HTERT RPE-1 (cell line): ENCODE results near the gene RNF4.

Experiments
- in situ Hi-C: fragments of 300-500 bp; cut with MboI; formaldehyde crosslinking; loops from 4 replicates; pipeline ENCODE4 v1.14.3; 2020; ENCODE audit warnings: low sequenced_read_pairs

Gene RNF4

GRCh38 chr4:2437475-2438215, 31.3 kb upstream of the RNF4 start:
- in situ Hi-C loops: no loop called here

GRCh38 chr4:2438822-2439718, 29.8 kb upstream of the RNF4 start:
- in situ Hi-C loops: no loop called here

- in situ Hi-C loops: no loop called here
Measured at GRCh38 chr4:2441393-2442174, 27.3 kb upstream of the RNF4 start.

GRCh38 chr4:2442175-2442993, 26.5 kb upstream of the RNF4 start:
- in situ Hi-C loops: no loop called here

GRCh38 chr4:2443061-2443730, 25.7 kb upstream of the RNF4 start:
- in situ Hi-C loops: no loop called here

- in situ Hi-C loops: no loop called here
Measured at GRCh38 chr4:2443956-2444740, 24.8 kb upstream of the RNF4 start.

GRCh38 chr4:2445130-2445529, 23.8 kb upstream of the RNF4 start:
- in situ Hi-C loops: no loop called here

- in situ Hi-C loops: no loop called here
Measured at GRCh38 chr4:2445571-2445970, 23.3 kb upstream of the RNF4 start.

GRCh38 chr4:2446656-2447564, 22.0 kb upstream of the RNF4 start:
- in situ Hi-C loops: no loop called here

GRCh38 chr4:2448589-2448988, 20.3 kb upstream of the RNF4 start:
- in situ Hi-C loops: no loop called here

GRCh38 chr4:2449051-2449450, 19.9 kb upstream of the RNF4 start:
- in situ Hi-C loops: no loop called here

GRCh38 chr4:2449511-2450392, 19.2 kb upstream of the RNF4 start:
- in situ Hi-C loops: no loop called here

- in situ Hi-C loops: no loop called here
Measured at GRCh38 chr4:2450394-2451035, 18.4 kb upstream of the RNF4 start.

GRCh38 chr4:2451036-2451520, 17.8 kb upstream of the RNF4 start:
- in situ Hi-C loops: no loop called here

- in situ Hi-C loops: no loop called here
Measured at GRCh38 chr4:2451821-2452785, 16.8 kb upstream of the RNF4 start.
